Measurements from ENCODE around the gene N4BP2L1. TPM values are rescaled to one million over a fixed set of nuclear protein-coding genes. Genes with fewer than 3 reads are reported as not detected.

Gene N4BP2L1
- 5.5 TPM for polyA plus RNA-seq (2012; ENCODE audit: insufficient read depth, insufficient read length, low read depth)

GRCh38 chr13:32427852-32428580, at the start of gene N4BP2L1:
Gene N4BP2L1, minus strand, starts transcription at chr13:32428130. Its CDS starts 48 bp downstream, at chr13:32428082.
- Histone ChIP-seq H3K27me3 (no peaks in the 10 kb centered on the region), H3K4me3 (ENCODE audit: low read depth, low read length) (peak within 1 kb of the TSS; percentile 82), H3K9me3 (no peaks in the 10 kb centered on the region), H3K4me1 (no peaks in the 10 kb centered on the region), H3K36me3 (no peaks in the 10 kb centered on the region; the same call in 1 of the 2 replicates)
- peak; percentile 48 for DNase-seq
- no peak for TF ChIP-seq CTCF (IDR thresholded peaks at IDR 0.05; ENCODE audit: low read depth, low read length)

GRCh38 chr13:32476892-32477291, 49.0 kb upstream of the N4BP2L1 start:
- no peak for DNase-seq
- TF ChIP-seq CTCF (IDR thresholded peaks at IDR 0.05; ENCODE audit: low read depth, low read length): no peak

GRCh38 chr13:32476021-32476731, 48.2 kb upstream of the N4BP2L1 start:
- no peaks in the 10 kb centered on the region for H3K9me3 ChIP-seq
- no peak for DNase-seq
- TF ChIP-seq CTCF (IDR thresholded peaks at IDR 0.05; ENCODE audit: low read depth, low read length): no peak
- H3K4me3 ChIP-seq (ENCODE audit: low read depth, low read length): no peak overlapping the region
- no peaks in the 10 kb centered on the region; the same call in 1 of the 2 replicates for H3K36me3 ChIP-seq
- H3K27me3 ChIP-seq: no peaks in the 10 kb centered on the region
- peaks cover 9% of the 10 kb centered on the region for H3K4me1 ChIP-seq

More at GRCh38 chr13:32476892-32477291, 49.0 kb upstream of the N4BP2L1 start:
- Histone ChIP-seq H3K36me3 (no peaks in the 10 kb centered on the region; the same call in 1 of the 2 replicates), H3K4me3 (ENCODE audit: low read depth, low read length) (no peak overlapping the region), H3K4me1 (peaks cover 9% of the 10 kb centered on the region), H3K27me3 (no peaks in the 10 kb centered on the region), H3K9me3 (no peaks in the 10 kb centered on the region)

- no peak for TF ChIP-seq CTCF (IDR thresholded peaks at IDR 0.05; ENCODE audit: low read depth, low read length)
- H3K4me1 ChIP-seq: peaks cover 9% of the 10 kb centered on the region
- no peaks in the 10 kb centered on the region for H3K27me3 ChIP-seq
- H3K4me3 ChIP-seq (ENCODE audit: low read depth, low read length): 0 out of 2 replicates have a peak overlapping the region, but pooled peaks have one; percentile 11
- no peaks in the 10 kb centered on the region; the same call in 1 of the 2 replicates for H3K36me3 ChIP-seq
- DNase-seq: peak; percentile 73
- no peaks in the 10 kb centered on the region for H3K9me3 ChIP-seq
Measured at GRCh38 chr13:32474999-32475792, 47.3 kb upstream of the N4BP2L1 start.

GRCh38 chr13:32473650-32474049, 45.7 kb upstream of the N4BP2L1 start:
- TF ChIP-seq CTCF (IDR thresholded peaks at IDR 0.05; ENCODE audit: low read depth, low read length): no peak
- no peak for DNase-seq
- H3K9me3 ChIP-seq: no peaks in the 10 kb centered on the region
- peaks cover 9% of the 10 kb centered on the region for H3K4me1 ChIP-seq
- no peaks in the 10 kb centered on the region for H3K27me3 ChIP-seq
- H3K36me3 ChIP-seq: no peaks in the 10 kb centered on the region; the same call in 1 of the 2 replicates
- H3K4me3 ChIP-seq (ENCODE audit: low read depth, low read length): no peak overlapping the region
